ENCODE results near the gene PLK3.

The PLK3 gene

GRCh38 chr1:44853201-44853600, 53.0 kb downstream of the PLK3 start:
- Histone ChIP-seq H3K27me3 (ENCODE audit: insufficient read depth, low read length) (no peaks in the 10 kb centered on the region), H3K9me3 (ENCODE audit: insufficient read depth, low read depth, low read length) (no peaks in the 10 kb centered on the region), H3K36me3 (ENCODE audit: insufficient read depth, low read length) (peaks cover 4% of the 10 kb centered on the region; the same call in 1 of the 2 replicates), H3K4me3 (ENCODE audit: low read length) (no peak overlapping the region), H3K4me1 (ENCODE audit: insufficient read depth, low read length) (no peaks in the 10 kb centered on the region), H3K9ac (ENCODE audit: low read depth, low read length) (no peak overlapping the region), H3K27ac (ENCODE audit: low read depth, low read length) (no peak overlapping the region)
- WGBS: 95% methylated on average over 6 of the region's 6 CpGs

GRCh38 chr1:44854970-44855369, 54.8 kb downstream of the PLK3 start:
- Histone ChIP-seq H3K9me3 (ENCODE audit: insufficient read depth, low read depth, low read length) (no peaks in the 10 kb centered on the region), H3K27ac (ENCODE audit: low read depth, low read length) (no peak overlapping the region), H3K4me3 (ENCODE audit: low read length) (no peak overlapping the region), H3K9ac (ENCODE audit: low read depth, low read length) (no peak overlapping the region), H3K4me1 (ENCODE audit: insufficient read depth, low read length) (no peaks in the 10 kb centered on the region), H3K27me3 (ENCODE audit: insufficient read depth, low read length) (no peaks in the 10 kb centered on the region), H3K36me3 (ENCODE audit: insufficient read depth, low read length) (peaks cover 4% of the 10 kb centered on the region; the same call in 1 of the 2 replicates)
- WGBS: 100% methylated on average over 1 of the region's 1 CpG

Measured in HUES64 (cell line).